ENCODE results near the gene DYNC1I1.
"Not testable (repeated sequence)": the region's sequence is repeated elsewhere in the genome, so short reads cannot be mapped to it uniquely, and the experiment has no call there.

Gene DYNC1I1

GRCh38 chr7:95916573-95917297, 144.4 kb downstream of the DYNC1I1 start:
- peak; percentile 69 for DNase-seq

- DNase-seq: no peak
Measured at GRCh38 chr7:95917634-95918033, 145.3 kb downstream of the DYNC1I1 start.

- DNase-seq: no peak
Measured at GRCh38 chr7:95919556-95919955, 147.2 kb downstream of the DYNC1I1 start.

DNA sequence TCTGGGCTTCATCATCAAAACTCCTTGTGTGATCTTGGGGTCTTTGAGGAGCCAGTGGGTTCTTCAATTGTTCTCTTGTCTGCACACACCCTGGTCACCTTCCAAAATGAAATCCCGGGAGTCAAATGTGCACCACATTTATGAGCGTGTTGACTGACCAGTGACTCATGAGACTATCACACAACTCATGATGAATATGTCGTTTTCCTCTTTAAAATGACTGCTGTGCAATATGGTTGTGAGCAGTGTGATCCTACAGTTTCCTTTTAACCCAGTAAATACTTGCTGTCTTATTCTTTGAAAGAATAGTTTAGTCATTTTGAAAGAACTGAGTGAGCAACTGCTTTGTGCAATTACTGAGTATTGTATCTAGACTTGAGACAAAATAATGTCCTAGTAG, 149.2 kb downstream of the DYNC1I1 start:
- DNase-seq: no peak

GRCh38 chr7:95922191-95922590, 149.8 kb downstream of the DYNC1I1 start:
- DNase-seq: no peak

DNA sequence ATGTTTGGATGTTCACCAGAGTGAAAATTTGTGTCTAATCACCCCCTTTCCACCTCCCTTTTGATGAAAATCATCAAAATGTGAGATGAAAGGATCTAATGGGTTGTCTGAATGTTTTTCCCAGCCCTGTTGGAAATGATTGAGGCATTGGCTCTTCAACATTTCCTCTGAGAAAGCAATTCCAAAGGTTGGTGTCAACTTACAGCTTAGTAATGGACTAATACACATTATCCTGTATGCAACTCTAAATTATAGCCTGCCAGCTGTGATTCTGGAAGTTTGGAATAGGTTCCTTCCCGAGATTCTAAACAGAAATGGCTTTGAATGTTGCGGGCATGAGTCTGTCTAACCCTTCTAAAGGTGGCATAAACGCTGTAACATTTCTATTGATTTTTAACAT, 152.9 kb downstream of the DYNC1I1 start:
- DNase-seq: no peak

DNA sequence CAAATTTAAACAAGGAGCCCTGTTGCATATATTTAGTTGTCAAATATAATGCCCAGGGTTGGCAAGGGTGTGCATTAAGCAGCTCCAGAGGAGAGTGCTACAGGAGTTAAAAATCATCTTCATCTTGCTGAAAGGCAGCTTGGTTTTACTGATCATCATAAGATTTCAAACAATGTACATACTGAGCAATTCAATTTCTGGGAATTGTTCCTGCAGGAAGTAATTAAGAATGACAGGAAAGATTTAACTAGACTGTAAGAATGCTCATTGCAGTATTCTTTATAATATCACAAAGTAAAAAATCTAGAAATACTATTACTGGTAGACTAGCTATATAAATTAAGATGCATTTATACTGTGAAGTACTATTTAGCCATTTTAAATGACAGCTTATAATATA, 153.6 kb downstream of the DYNC1I1 start:
- DNase-seq: no peak

- no peak for DNase-seq
Measured at GRCh38 chr7:95927756-95928155, 155.4 kb downstream of the DYNC1I1 start.

DNA sequence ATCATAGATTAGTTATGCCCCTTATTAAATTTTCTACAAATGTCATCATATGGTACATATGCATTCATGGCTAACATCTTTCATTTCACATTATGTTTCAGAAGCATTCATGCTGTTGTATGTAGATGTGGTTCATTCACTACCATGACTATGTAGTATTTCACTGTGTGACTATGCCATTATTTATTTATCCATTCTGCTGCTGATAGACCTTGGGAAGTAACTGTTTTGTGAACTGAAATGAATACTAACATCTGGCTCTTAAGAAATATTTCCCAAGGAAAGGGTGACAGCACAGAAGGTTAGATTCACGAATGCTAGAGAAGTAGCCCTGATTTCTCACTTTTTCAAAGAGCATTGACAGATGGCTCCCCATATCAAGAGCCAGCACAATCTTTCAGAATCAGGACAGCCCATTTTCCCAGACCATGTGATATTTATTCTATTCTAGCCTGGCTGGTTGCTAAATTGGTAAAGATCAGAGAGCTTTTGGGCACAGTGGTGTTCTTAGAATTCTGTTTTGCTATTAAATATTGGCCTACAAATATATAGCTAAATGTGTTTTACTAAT, 157.4 kb downstream of the DYNC1I1 start:
- no peak for DNase-seq

GRCh38 chr7:95931460-95932232, 159.3 kb downstream of the DYNC1I1 start:
- no peak for DNase-seq

DNA sequence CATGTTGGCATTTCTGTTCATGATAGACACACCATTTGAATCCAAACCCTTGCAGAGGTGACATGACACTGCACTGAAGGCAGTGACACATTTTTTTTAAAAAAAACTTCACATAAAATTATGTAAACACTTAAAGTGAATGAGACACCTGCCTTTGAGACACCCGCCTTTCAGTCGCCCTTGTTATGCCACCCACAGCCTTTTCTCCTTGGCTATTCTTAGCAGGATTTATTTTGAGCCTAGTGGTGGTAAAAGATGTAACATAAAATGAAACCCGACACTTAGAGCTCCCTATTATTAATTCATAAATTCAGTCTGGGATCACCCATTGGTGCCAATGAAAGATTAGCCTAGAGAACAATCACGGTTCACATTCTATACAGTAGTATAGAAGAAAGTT, 161.3 kb downstream of the DYNC1I1 start:
- DNase-seq: no peak

DNA sequence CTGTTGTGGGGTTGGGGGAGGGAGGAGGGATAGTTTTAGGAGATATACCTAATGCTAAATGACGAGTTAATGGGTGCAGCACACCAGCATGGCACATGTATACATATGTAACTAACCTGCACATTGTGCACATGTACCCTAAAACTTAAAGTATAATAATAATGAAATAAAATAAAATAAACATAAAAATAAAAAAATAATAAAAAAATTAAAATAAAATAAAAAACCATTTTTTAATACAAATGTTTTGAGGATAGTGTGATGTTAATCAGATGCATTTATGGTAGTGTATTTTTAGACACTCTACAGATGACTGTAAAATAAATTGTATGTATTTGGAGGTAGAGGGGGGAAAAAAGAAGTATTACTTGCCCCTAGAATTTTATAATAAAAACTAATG, 172.5 kb downstream of the DYNC1I1 start:
- not testable (repeated sequence) for DNase-seq

DNA sequence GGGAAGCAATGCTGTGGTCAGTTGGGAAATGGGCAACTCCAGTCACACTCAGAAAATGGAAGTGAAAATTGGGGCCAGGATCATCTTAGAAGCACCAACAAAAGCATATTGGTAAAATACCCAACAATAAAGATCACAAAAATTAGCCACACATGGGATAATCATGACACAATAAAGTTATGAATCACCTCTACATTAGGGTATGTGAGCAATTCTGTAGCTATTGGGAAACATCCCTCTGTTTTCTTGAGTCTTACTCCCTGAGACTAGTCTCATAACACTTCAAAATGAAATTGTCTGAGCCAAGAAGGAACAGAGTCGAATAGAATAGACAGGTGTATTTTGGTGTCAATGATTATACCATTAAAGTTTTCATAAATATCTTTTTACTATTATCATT, 178.3 kb downstream of the DYNC1I1 start:
- DNase-seq: no peak

- no peak for DNase-seq
Measured at GRCh38 chr7:95951531-95951930, 179.2 kb downstream of the DYNC1I1 start.

DNA sequence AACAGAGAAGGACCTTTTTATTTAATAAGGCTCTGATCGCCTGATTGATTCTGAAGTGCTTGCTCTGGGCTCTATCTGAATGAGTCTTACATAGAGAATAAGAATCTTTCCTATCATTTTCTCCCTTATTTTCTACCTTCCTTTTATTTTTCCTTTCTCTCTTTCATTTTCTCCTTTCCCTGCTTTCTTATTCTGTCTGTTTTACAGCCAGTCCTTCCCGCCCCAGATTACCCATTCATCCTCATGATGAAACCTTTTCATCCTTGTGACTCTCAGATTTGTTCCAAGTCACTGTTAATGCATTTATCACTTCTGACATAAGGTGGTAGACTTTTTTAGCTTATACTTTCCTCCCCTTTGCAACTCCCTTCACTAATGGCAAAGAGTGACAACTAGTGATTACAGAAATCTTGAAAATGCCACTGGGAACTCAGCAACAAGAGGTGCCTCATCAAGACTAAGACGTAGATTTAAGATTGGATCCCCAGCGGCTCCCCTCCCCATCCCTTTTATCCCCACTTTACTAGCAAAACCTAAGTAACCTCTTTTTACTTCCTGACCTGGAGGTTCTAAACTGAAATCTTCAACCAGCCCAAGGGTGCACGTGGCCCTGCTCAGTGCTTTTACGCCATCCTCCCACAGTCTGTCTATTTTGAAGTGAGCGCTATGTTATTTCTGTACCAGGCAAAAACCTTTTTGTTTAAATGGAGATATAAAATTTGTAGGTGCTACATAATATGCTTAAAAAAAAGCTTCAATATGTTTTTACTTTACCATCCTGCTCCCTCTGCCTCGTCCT, 179.8 kb downstream of the DYNC1I1 start:
- no peak for DNase-seq

GRCh38 chr7:95952851-95953250, 180.5 kb downstream of the DYNC1I1 start:
- no peak for DNase-seq

- no peak for DNase-seq
Measured at GRCh38 chr7:95955748-95956147, 183.4 kb downstream of the DYNC1I1 start.

GRCh38 chr7:95957510-95957909, 185.2 kb downstream of the DYNC1I1 start:
- no peak for DNase-seq

DNA sequence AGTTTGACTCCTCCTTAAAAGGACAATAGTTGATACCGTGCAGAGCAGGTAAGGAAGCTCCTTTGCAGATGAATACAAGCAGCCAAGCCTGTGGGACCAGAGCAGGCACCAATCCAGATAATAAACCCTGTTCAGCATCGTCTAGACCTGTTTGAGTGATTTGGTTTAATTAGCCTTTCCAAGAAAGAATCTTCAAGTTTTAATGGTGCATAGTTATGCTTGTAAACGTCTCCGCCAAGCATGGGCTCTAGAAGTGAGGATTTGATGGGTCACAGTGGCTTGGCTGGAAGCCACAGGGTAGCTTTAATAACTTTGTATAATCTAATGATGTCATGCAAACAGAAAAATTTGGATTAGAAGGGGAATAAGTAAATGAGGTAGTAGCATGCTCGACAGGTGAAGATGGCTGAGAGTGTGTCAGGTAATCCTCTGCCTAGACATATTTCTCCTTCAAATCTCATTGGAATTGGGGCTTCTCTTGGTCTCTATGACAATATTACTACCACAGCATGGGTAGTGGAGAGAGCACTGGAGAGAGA, 188.4 kb downstream of the DYNC1I1 start:
- DNase-seq: no peak

GRCh38 chr7:95963446-95963990, 191.2 kb downstream of the DYNC1I1 start:
- no peak for DNase-seq

DNA sequence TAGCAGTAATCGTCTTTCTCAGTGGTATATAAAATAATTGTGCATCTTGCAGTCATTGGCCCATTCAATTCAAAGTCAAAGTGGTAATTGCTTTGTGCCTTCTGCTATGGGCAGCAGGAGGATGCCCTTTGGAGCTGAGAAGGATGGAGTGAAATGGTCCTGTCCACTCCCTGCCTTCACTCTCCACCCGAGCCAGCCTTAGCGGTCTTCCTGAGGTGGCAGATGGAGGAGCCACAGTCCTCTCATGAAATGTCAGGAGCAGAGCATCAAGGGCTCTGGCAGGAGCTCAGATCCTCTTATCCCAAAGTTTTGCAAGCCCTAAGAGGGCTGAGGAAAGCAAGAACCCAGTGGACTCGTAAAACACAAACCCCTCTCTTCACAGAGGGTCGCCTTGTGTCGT, 199.4 kb downstream of the DYNC1I1 start:
- no peak for DNase-seq

DNA sequence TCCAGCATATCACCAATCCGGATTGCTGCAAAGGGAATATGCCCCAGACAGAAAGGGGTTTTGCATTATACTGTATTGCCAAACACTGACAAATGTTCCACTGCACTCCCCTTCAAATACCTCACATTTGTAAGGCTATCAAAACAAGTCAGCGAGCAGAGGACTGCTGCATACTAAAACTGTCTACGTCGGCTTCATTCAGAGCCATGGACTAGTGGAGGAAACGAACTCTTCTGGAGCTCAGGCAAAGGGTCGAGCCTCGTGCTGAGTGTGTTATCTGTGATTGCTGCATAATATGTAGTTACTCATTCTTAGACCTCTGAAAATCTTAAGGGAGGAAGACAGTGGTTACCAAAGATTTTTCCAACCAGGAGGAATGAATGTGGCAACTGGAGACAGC, 200.2 kb downstream of the DYNC1I1 start:
- DNase-seq: no peak

DNA sequence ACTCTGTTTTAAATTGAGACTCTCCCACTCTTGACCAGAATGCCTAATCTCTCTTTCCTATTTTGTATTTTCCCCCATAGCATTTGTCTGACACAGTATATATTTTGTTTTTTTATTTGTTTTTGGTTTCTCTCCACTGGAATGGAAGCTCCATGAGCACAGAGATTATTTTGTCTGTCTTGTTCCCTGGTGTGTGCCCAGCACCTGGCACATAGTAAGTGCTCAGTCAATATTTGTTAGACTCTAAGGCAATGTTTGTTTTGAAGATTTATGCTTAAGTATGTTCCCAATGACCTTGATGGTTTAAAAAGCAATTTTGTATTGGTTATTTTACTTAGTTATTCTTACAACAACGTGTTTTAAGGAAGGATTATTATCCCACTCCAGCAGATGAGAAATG, 201.8 kb downstream of the DYNC1I1 start:
- no peak for DNase-seq

Data from CD4-positive, alpha-beta T cell treated with Interleukin-10 for 1 hour (primary cell).